Loucy (cell line): ENCODE data around the gene PPP6R1.

Source experiments
- CTCF ChIP-seq: fragments of 200-600 bp; sonication (generic); conservative IDR thresholded peaks from 2 replicates; pipeline ENCODE4 v1.5.1; 2014; ENCODE audit warnings: mild to moderate bottlenecking, antibody characterized with exemption, low read length
- EZH2phosphoT487 ChIP-seq: fragments of 200-600 bp; IDR thresholded peaks from 2 replicates; pipeline ENCODE4 v1.6.1; 2018; ENCODE audit warnings: antibody characterized with exemption, mild to moderate bottlenecking, moderate library complexity, borderline replicate concordance

- TF ChIP-seq CTCF (no peak), EZH2phosphoT487 (no peak)
Observed at GRCh38 chr19:55240713-55241020, 18.1 kb downstream of the PPP6R1 start.
